Neural progenitor cell (in vitro differentiated cells): ENCODE results near the gene CYBRD1. TPM values are rescaled to one million over a fixed set of nuclear protein-coding genes. Genes with fewer than 3 reads are reported as not detected.

ENCODE experiments used
- DNase-seq: peaks from one replicate; pipeline ENCODE4 v3.0.0-alpha.2; 2016; ENCODE audit warnings: low spot score
- H2AFZ ChIP-seq: fragments of 200-600 bp; sonication (generic); replicated peaks from 2 replicates; pipeline ENCODE4 v1.6.1; 2016; ENCODE audit warnings: antibody characterized with exemption
- H3F3A ChIP-seq: fragments of 200-600 bp; sonication (generic); 2 replicates; pipeline ENCODE4 v1.6.1; 2016; ENCODE audit warnings: antibody characterized with exemption, low read depth
- H3K27ac ChIP-seq: fragments of 200-600 bp; sonication (generic); 2 replicates; pipeline ENCODE4 v1.5.1; 2016; ENCODE audit warnings: mild to moderate bottlenecking
- H3K27me3 ChIP-seq: fragments of 200-600 bp; sonication (generic); 2 replicates; pipeline ENCODE4 v1.6.1; 2016; ENCODE audit warnings: mild to moderate bottlenecking, moderate library complexity
- H3K36me3 ChIP-seq: fragments of 200-600 bp; sonication (generic); 2 replicates; pipeline ENCODE4 v1.5.1; 2016
- H3K4me1 ChIP-seq: fragments of 200-600 bp; sonication (generic); 2 replicates; pipeline ENCODE4 v1.6.1; 2016; ENCODE audit warnings: mixed run types
- H3K4me2 ChIP-seq: fragments of 200-600 bp; sonication (generic); 2 replicates; pipeline ENCODE4 v1.6.1; 2016
- H3K4me3 ChIP-seq: fragments of 200-600 bp; sonication (generic); 2 replicates; pipeline ENCODE4 v1.5.1; 2016
- H3K79me2 ChIP-seq: fragments of 200-600 bp; sonication (generic); 2 replicates; pipeline ENCODE4 v1.6.1; 2016; ENCODE audit warnings: low read depth
- H3K9ac ChIP-seq: fragments of 200-600 bp; sonication (generic); 2 replicates; pipeline ENCODE4 v1.6.1; 2016
- H3K9me3 ChIP-seq: fragments of 200-600 bp; sonication (generic); 2 replicates; pipeline ENCODE4 v1.5.1; 2016; ENCODE audit warnings: low read depth
- H4K20me1 ChIP-seq: fragments of 200-600 bp; sonication (generic); 2 replicates; pipeline ENCODE4 v1.6.1; 2016; ENCODE audit warnings: low read depth
- H3K27ac Mint-ChIP-seq: 3 replicates; pipeline ENCODE4 v1.8.0; 2021; ENCODE audit warnings: mixed read lengths
- H3K27me3 Mint-ChIP-seq: 2 replicates; pipeline ENCODE4 v1.8.0; 2022; ENCODE audit warnings: low read depth, mild to moderate bottlenecking, inconsistent platforms, moderate library complexity, mixed read lengths; ENCODE audit not compliant: insufficient read depth
- H3K36me3 Mint-ChIP-seq: 3 replicates; pipeline ENCODE4 v1.8.0; 2021; ENCODE audit warnings: mixed read lengths
- H3K4me1 Mint-ChIP-seq: 3 replicates; pipeline ENCODE4 v1.8.0; 2021; ENCODE audit warnings: mixed read lengths
- H3K4me3 Mint-ChIP-seq: 3 replicates; pipeline ENCODE4 v1.8.0; 2021; ENCODE audit warnings: mild to moderate bottlenecking, moderate library complexity, mixed read lengths
- H3K9me3 Mint-ChIP-seq: 3 replicates; pipeline ENCODE4 v1.8.0; 2020; ENCODE audit warnings: mixed read lengths
- CTCF ChIP-seq: fragments of 200-600 bp; sonication (generic); IDR thresholded peaks from 2 replicates; pipeline ENCODE4 v1.5.1; 2017; ENCODE audit warnings: antibody characterized with exemption, mild to moderate bottlenecking
- EZH2 ChIP-seq: fragments of 200-600 bp; sonication (generic); IDR thresholded peaks from 2 replicates; pipeline ENCODE4 v1.6.1; 2017; ENCODE audit warnings: antibody characterized with exemption, mild to moderate bottlenecking, moderate library complexity
- EZH2phosphoT487 ChIP-seq: fragments of 200-600 bp; sonication (generic); IDR thresholded peaks from 2 replicates; pipeline ENCODE4 v1.6.1; 2017; ENCODE audit warnings: antibody characterized with exemption
- total RNA-seq: library from RNA; depleted of rRNA; stranded (reverse); fragments of >200 nt; gene quantifications from 2 replicates; pipeline ENCODE4 v1.2.3, GENCODE V29; 2015; ENCODE audit warnings: low replicate concordance

The CYBRD1 gene
- total RNA-seq, 1 donor from 2014 or later, result 11.1 TPM

GRCh38 chr2:171509945-171510731 lies 12.1 kb upstream of the CYBRD1 start:
- no peak overlapping the region for H3K27ac Mint-ChIP-seq
- H3K9me3 Mint-ChIP-seq, result no peaks in the 10 kb centered on the region
- H3K4me1 Mint-ChIP-seq, result peaks cover 7% of the 10 kb centered on the region
- no peaks in the 10 kb centered on the region for H3K36me3 Mint-ChIP-seq
- Histone ChIP-seq H3K79me2 (no peaks in the 10 kb centered on the region), H3K9ac (no peak overlapping the region), H2AFZ (no peak overlapping the region), H3F3A (peaks cover 12% of the 10 kb centered on the region), H3K36me3 (no peaks in the 10 kb centered on the region), H3K4me2 (no peak overlapping the region), H3K9me3 (no peaks in the 10 kb centered on the region), H3K4me3 (no peak overlapping the region), H4K20me1 (no peaks in the 10 kb centered on the region), H3K4me1 (peaks cover 16% of the 10 kb centered on the region), H3K27me3 (no peaks in the 10 kb centered on the region), H3K27ac (no peak overlapping the region)
- peaks cover 4% of the 10 kb centered on the region for H3K27me3 Mint-ChIP-seq
- H3K4me3 Mint-ChIP-seq, result no peak overlapping the region
- DNase-seq, result no peak
- TF ChIP-seq EZH2phosphoT487, result no peak
- TF ChIP-seq CTCF, result no peak
- TF ChIP-seq EZH2, result no peak

- TF ChIP-seq EZH2phosphoT487 (no peak), CTCF (no peak), EZH2 (no peak)
- Mint-ChIP-seq H3K4me1 (peaks cover 21% of the 10 kb centered on the region), H3K36me3 (no peaks in the 10 kb centered on the region), H3K27me3 (peaks cover 4% of the 10 kb centered on the region), H3K27ac (no peak overlapping the region), H3K4me3 (no peak overlapping the region), H3K9me3 (peaks cover 3% of the 10 kb centered on the region)
- no peak overlapping the region for H3K9ac ChIP-seq
- no peaks in the 10 kb centered on the region for H3K79me2 ChIP-seq
- DNase-seq, result no peak
- H3K27me3 ChIP-seq, result no peaks in the 10 kb centered on the region
- no peaks in the 10 kb centered on the region for H3K36me3 ChIP-seq
- H3K4me1 ChIP-seq, result peaks cover 28% of the 10 kb centered on the region
- peak overlapping the region; percentile 40 for H2AFZ ChIP-seq
- no peaks in the 10 kb centered on the region for H3K9me3 ChIP-seq
- H3K27ac ChIP-seq, result no peak overlapping the region
- H3F3A ChIP-seq, result peaks cover 18% of the 10 kb centered on the region
- no peaks in the 10 kb centered on the region for H4K20me1 ChIP-seq
- H3K4me2 ChIP-seq, result no peak overlapping the region
- H3K4me3 ChIP-seq, result no peak overlapping the region
Observed at GRCh38 chr2:171512014-171512413, 10.3 kb upstream of the CYBRD1 start.

- Histone ChIP-seq H3K9me3 (no peaks in the 10 kb centered on the region), H3K79me2 (no peaks in the 10 kb centered on the region), H3K4me3 (no peak overlapping the region), H3K4me2 (no peak overlapping the region), H4K20me1 (no peaks in the 10 kb centered on the region), H2AFZ (no peak overlapping the region), H3K9ac (no peak overlapping the region), H3K4me1 (peaks cover 28% of the 10 kb centered on the region), H3K27ac (no peak overlapping the region), H3K36me3 (no peaks in the 10 kb centered on the region), H3K27me3 (no peaks in the 10 kb centered on the region), H3F3A (peaks cover 18% of the 10 kb centered on the region)
- H3K4me3 Mint-ChIP-seq, result no peak overlapping the region
- H3K36me3 Mint-ChIP-seq, result no peaks in the 10 kb centered on the region
- TF ChIP-seq EZH2phosphoT487 (no peak), CTCF (no peak), EZH2 (no peak)
- H3K27ac Mint-ChIP-seq, result no peak overlapping the region
- peaks cover 6% of the 10 kb centered on the region for H3K27me3 Mint-ChIP-seq
- peaks cover 21% of the 10 kb centered on the region for H3K4me1 Mint-ChIP-seq
- DNase-seq, result no peak
- peaks cover 3% of the 10 kb centered on the region for H3K9me3 Mint-ChIP-seq
Observed at GRCh38 chr2:171512683-171513195, 9.5 kb upstream of the CYBRD1 start.
